Measurements from ENCODE around the gene FOXP1.
A peak's percentile ranks its signal among the peaks of the same experiment; 100 is the strongest.

Gene FOXP1

GRCh38 chr3:71132995-71133730 lies 450.4 kb downstream of the FOXP1 start:
- Histone ChIP-seq H3K14ac (ENCODE audit: low read length) (no peak overlapping the region), H2BK5ac (ENCODE audit: low read depth, low read length, poor library complexity) (no peak overlapping the region)
- WGBS (ENCODE audit: extremely low coverage, insufficient coverage, insufficient read length): no CpG with 5 or more reads among the region's 8 CpGs

GRCh38 chr3:71131375-71132314 lies 451.9 kb downstream of the FOXP1 start:
- no peak overlapping the region for H2AFZ ChIP-seq (ENCODE audit: insufficient read depth, low read length, poor library complexity)
- H3K9me3 ChIP-seq (ENCODE audit: insufficient read depth, low read depth, low read length): no peaks in the 10 kb centered on the region
- no peaks in the 10 kb centered on the region for H3K79me2 ChIP-seq (ENCODE audit: control insufficient read depth, insufficient read depth, low read length, poor library complexity)
- no peak overlapping the region for H3K4ac ChIP-seq (ENCODE audit: low read depth, low read length)
- no peak overlapping the region for H2BK5ac ChIP-seq (ENCODE audit: low read depth, low read length, poor library complexity)
- H3K4me3 ChIP-seq (ENCODE audit: low read depth, low read length): no peak overlapping the region
- no CpG with 5 or more reads among the region's 10 CpGs for WGBS (ENCODE audit: extremely low coverage, insufficient coverage, insufficient read length)
- H3K36me3 ChIP-seq (ENCODE audit: control insufficient read depth in 1 of 2, insufficient read depth in 2 of 2, low read length in 2 of 2): no peaks in the 10 kb centered on the region
- H3K27me3 ChIP-seq (ENCODE audit: insufficient read depth, low read length): no peaks in the 10 kb centered on the region
- no peak overlapping the region for H2BK120ac ChIP-seq (ENCODE audit: insufficient read depth, low read length, poor library complexity)
- no peak for DNase-seq
- H4K91ac ChIP-seq (ENCODE audit: low read depth, low read length): no peak overlapping the region
- H3K4me1 ChIP-seq (ENCODE audit: control insufficient read depth in 1 of 2, insufficient read depth in 2 of 2, low read length in 2 of 2): peaks cover 3 to 8% of the 10 kb centered on the region in 2 experiments
- no peak overlapping the region for H3K14ac ChIP-seq (ENCODE audit: low read length)
- no peak overlapping the region for H3K27ac ChIP-seq (ENCODE audit: low read depth, low read length)
- no peak overlapping the region for H4K12ac ChIP-seq (ENCODE audit: low read depth, low read length)
- no peak overlapping the region for H3K18ac ChIP-seq (ENCODE audit: low read length)
- no peak overlapping the region for H2AK5ac ChIP-seq (ENCODE audit: low read length)
- H3K79me1 ChIP-seq (ENCODE audit: low read length): no peaks in the 10 kb centered on the region
- no peak overlapping the region for H2BK12ac ChIP-seq (ENCODE audit: low read length)
- no peak overlapping the region for H4K8ac ChIP-seq (ENCODE audit: low read depth, low read length)
- no peak overlapping the region for H3K4me2 ChIP-seq (ENCODE audit: low read length)
- no peak overlapping the region for H3K23ac ChIP-seq (ENCODE audit: low read length)
- H3K9ac ChIP-seq (ENCODE audit: low read length): no peak overlapping the region

More at GRCh38 chr3:71132995-71133730, 450.4 kb downstream of the FOXP1 start:
- no peak overlapping the region for H2AK5ac ChIP-seq (ENCODE audit: low read length)
- no peak overlapping the region for H3K4me3 ChIP-seq (ENCODE audit: low read depth, low read length)
- no peak overlapping the region for H2BK120ac ChIP-seq (ENCODE audit: insufficient read depth, low read length, poor library complexity)
- H4K8ac ChIP-seq (ENCODE audit: low read depth, low read length): no peak overlapping the region
- H4K91ac ChIP-seq (ENCODE audit: low read depth, low read length): no peak overlapping the region
- H3K9me3 ChIP-seq (ENCODE audit: insufficient read depth, low read depth, low read length): no peaks in the 10 kb centered on the region
- H3K36me3 ChIP-seq (ENCODE audit: control insufficient read depth in 1 of 2, insufficient read depth in 2 of 2, low read length in 2 of 2): no peaks in the 10 kb centered on the region
- no peak overlapping the region for H4K12ac ChIP-seq (ENCODE audit: low read depth, low read length)
- no peak overlapping the region for H3K18ac ChIP-seq (ENCODE audit: low read length)
- H3K27me3 ChIP-seq (ENCODE audit: insufficient read depth, low read length): no peaks in the 10 kb centered on the region
- H3K4ac ChIP-seq (ENCODE audit: low read depth, low read length): no peak overlapping the region
- H3K4me1 ChIP-seq (ENCODE audit: control insufficient read depth in 1 of 2, insufficient read depth in 2 of 2, low read length in 2 of 2): peaks cover 3 to 8% of the 10 kb centered on the region in 2 experiments
- no peak overlapping the region for H3K27ac ChIP-seq (ENCODE audit: low read depth, low read length)
- no peak for DNase-seq
- H3K79me2 ChIP-seq (ENCODE audit: control insufficient read depth, insufficient read depth, low read length, poor library complexity): no peaks in the 10 kb centered on the region
- H2AFZ ChIP-seq (ENCODE audit: insufficient read depth, low read length, poor library complexity): no peak overlapping the region
- H3K79me1 ChIP-seq (ENCODE audit: low read length): no peaks in the 10 kb centered on the region
- H2BK12ac ChIP-seq (ENCODE audit: low read length): no peak overlapping the region
- no peak overlapping the region for H3K9ac ChIP-seq (ENCODE audit: low read length)
- H3K4me2 ChIP-seq (ENCODE audit: low read length): no peak overlapping the region
- no peak overlapping the region for H3K23ac ChIP-seq (ENCODE audit: low read length)

GRCh38 chr3:71130471-71131374 lies 452.8 kb downstream of the FOXP1 start:
- Histone ChIP-seq H2BK120ac (ENCODE audit: insufficient read depth, low read length, poor library complexity) (no peak overlapping the region), H4K91ac (ENCODE audit: low read depth, low read length) (no peak overlapping the region), H2AK5ac (ENCODE audit: low read length) (no peak overlapping the region), H3K4ac (ENCODE audit: low read depth, low read length) (no peak overlapping the region), H3K36me3 (ENCODE audit: control insufficient read depth in 1 of 2, insufficient read depth in 2 of 2, low read length in 2 of 2) (no peaks in the 10 kb centered on the region), H2AFZ (ENCODE audit: insufficient read depth, low read length, poor library complexity) (no peak overlapping the region), H3K4me3 (ENCODE audit: low read depth, low read length) (no peak overlapping the region), H3K27ac (ENCODE audit: low read depth, low read length) (peak overlapping the region; percentile 18), H4K8ac (ENCODE audit: low read depth, low read length) (no peak overlapping the region), H3K79me1 (ENCODE audit: low read length) (no peaks in the 10 kb centered on the region), H3K18ac (ENCODE audit: low read length) (no peak overlapping the region), H3K79me2 (ENCODE audit: control insufficient read depth, insufficient read depth, low read length, poor library complexity) (no peaks in the 10 kb centered on the region), H3K9me3 (ENCODE audit: insufficient read depth, low read depth, low read length) (no peaks in the 10 kb centered on the region), H3K4me1 (ENCODE audit: control insufficient read depth in 1 of 2, insufficient read depth in 2 of 2, low read length in 2 of 2) (peaks cover 3 to 8% of the 10 kb centered on the region in 2 experiments), H4K12ac (ENCODE audit: low read depth, low read length) (no peak overlapping the region), H3K14ac (ENCODE audit: low read length) (no peak overlapping the region), H2BK5ac (ENCODE audit: low read depth, low read length, poor library complexity) (no peak overlapping the region), H3K9ac (ENCODE audit: low read length) (no peak overlapping the region), H3K4me2 (ENCODE audit: low read length) (peak overlapping the region; percentile 52), H2BK12ac (ENCODE audit: low read length) (no peak overlapping the region), H3K27me3 (ENCODE audit: insufficient read depth, low read length) (no peaks in the 10 kb centered on the region), H3K23ac (ENCODE audit: low read length) (no peak overlapping the region)
- WGBS (ENCODE audit: extremely low coverage, insufficient coverage, insufficient read length): no CpG with 5 or more reads among the region's 19 CpGs
- DNase-seq: peak in 1 of 2 donors; percentile 49

Data from trophoblast cell (in vitro differentiated cells and primary cell).